Measurements from ENCODE around the gene OR6J1.

DNA sequence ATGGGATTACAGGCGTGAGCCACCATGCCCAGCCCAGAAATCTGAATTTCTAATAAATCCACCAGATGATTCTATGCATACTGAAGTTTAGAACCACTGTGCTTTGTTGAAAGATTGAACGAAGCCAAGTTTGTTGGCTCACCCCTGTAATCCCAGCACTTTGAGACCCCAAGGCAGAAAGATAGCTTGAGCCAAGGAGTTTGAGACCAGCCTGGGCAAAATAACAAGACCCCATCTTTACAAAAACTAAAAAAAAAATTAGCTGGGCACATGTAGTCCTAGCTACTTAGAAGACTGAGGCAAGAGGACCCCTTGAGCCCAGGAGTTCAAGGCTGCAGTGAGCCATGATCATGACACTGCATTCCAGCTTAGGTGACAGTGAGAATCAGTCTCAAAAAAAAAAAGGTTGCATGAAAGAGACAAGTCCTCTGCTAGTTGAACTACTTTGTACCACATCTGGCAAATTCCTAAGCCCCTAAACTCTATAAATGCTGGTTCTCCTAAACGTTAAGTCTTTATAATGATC lies 47.7 kb downstream of the OR6J1 start:
- TF ChIP-seq, protein P1, sequence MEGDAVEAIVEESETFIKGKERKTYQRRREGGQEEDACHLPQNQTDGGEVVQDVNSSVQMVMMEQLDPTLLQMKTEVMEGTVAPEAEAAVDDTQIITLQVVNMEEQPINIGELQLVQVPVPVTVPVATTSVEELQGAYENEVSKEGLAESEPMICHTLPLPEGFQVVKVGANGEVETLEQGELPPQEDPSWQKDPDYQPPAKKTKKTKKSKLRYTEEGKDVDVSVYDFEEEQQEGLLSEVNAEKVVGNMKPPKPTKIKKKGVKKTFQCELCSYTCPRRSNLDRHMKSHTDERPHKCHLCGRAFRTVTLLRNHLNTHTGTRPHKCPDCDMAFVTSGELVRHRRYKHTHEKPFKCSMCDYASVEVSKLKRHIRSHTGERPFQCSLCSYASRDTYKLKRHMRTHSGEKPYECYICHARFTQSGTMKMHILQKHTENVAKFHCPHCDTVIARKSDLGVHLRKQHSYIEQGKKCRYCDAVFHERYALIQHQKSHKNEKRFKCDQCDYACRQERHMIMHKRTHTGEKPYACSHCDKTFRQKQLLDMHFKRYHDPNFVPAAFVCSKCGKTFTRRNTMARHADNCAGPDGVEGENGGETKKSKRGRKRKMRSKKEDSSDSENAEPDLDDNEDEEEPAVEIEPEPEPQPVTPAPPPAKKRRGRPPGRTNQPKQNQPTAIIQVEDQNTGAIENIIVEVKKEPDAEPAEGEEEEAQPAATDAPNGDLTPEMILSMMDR (IDR thresholded peaks at IDR 0.05) = no peak
- no peak for TF ChIP-seq POLR2A (IDR thresholded peaks at IDR 0.05)
